ENCODE measurements around the gene SEC62. TPM values are rescaled to one million over a fixed set of nuclear protein-coding genes. Genes with fewer than 3 reads are reported as not detected.

The SEC62 gene
- total RNA-seq, 4 donors from 2014 or later, result 33.2 to 96.6 (median 36.8) TPM

- no peak for TF ChIP-seq CTCF (IDR thresholded peaks at IDR 0.05)
- TF ChIP-seq POLR2A (IDR thresholded peaks at IDR 0.05), result no peak
- no peak overlapping the region for H3K4me3 ChIP-seq
- no peak for DNase-seq
- no peaks in the 10 kb centered on the region for H3K9me3 ChIP-seq
- no peaks in the 10 kb centered on the region for H3K27me3 ChIP-seq
- H3K36me3 ChIP-seq, result no peaks in the 10 kb centered on the region
- peaks cover 0 to 8% (median 3%) of the 10 kb centered on the region in 4 donors for H3K4me1 ChIP-seq
- H3K27ac ChIP-seq, result peak overlapping the region in 1 of 4 donors; percentile 67
These were observed 20.3 kb upstream of the SEC62 start for GRCh38 chr3:169946336-169946735.

- no peak for DNase-seq
- no peaks in the 10 kb centered on the region for H3K27me3 ChIP-seq
- H3K36me3 ChIP-seq, result no peaks in the 10 kb centered on the region
- H3K27ac ChIP-seq, result no peak overlapping the region
- H3K4me1 ChIP-seq, result peaks cover 0 to 8% (median 3%) of the 10 kb centered on the region in 4 donors
- no peak overlapping the region for H3K4me3 ChIP-seq
- TF ChIP-seq POLR2A (IDR thresholded peaks at IDR 0.05) (no peak), CTCF (IDR thresholded peaks at IDR 0.05) (no peak)
- H3K9me3 ChIP-seq, result no peaks in the 10 kb centered on the region
These were observed 17.8 kb upstream of the SEC62 start for GRCh38 chr3:169948559-169949448.

- Histone ChIP-seq H3K9me3 (no peaks in the 10 kb centered on the region), H3K4me1 (no peaks in the 10 kb centered on the region), H3K27ac (no peak overlapping the region), H3K27me3 (no peaks in the 10 kb centered on the region), H3K36me3 (no peaks in the 10 kb centered on the region), H3K4me3 (no peak overlapping the region)
- no peak for TF ChIP-seq CTCF (IDR thresholded peaks at IDR 0.05)
- no peak for TF ChIP-seq POLR2A (IDR thresholded peaks at IDR 0.05)
- DNase-seq, result no peak
These were observed 14.6 kb upstream of the SEC62 start for GRCh38 chr3:169952045-169952444.

GRCh38 chr3:169953462-169954141 is 13.0 kb upstream of the SEC62 start:
- no peak for DNase-seq
- no peaks in the 10 kb centered on the region for H3K27me3 ChIP-seq
- H3K27ac ChIP-seq, result no peak overlapping the region
- TF ChIP-seq POLR2A (IDR thresholded peaks at IDR 0.05) (no peak), CTCF (IDR thresholded peaks at IDR 0.05) (no peak)
- H3K36me3 ChIP-seq, result no peaks in the 10 kb centered on the region
- H3K4me3 ChIP-seq, result no peak overlapping the region
- H3K9me3 ChIP-seq, result no peaks in the 10 kb centered on the region
- H3K4me1 ChIP-seq, result no peaks in the 10 kb centered on the region

- no peaks in the 10 kb centered on the region for H3K9me3 ChIP-seq
- no peaks in the 10 kb centered on the region for H3K27me3 ChIP-seq
- no peaks in the 10 kb centered on the region for H3K36me3 ChIP-seq
- no peaks in the 10 kb centered on the region for H3K4me1 ChIP-seq
- H3K4me3 ChIP-seq, result no peak overlapping the region
- TF ChIP-seq CTCF (IDR thresholded peaks at IDR 0.05) (no peak), POLR2A (IDR thresholded peaks at IDR 0.05) (no peak)
- no peak for DNase-seq
- peak overlapping the region in 1 of 4 donors; percentile 27 for H3K27ac ChIP-seq
These were observed 12.4 kb upstream of the SEC62 start for GRCh38 chr3:169954142-169954756.
